HG03378 (cell line): Measurements from ENCODE around the gene DEGS2.
A peak's percentile ranks its signal among the peaks of the same experiment; 100 is the strongest.

Source experiments
- ATAC-seq: cut with Tn5 transposase; IDR thresholded peaks from one replicate; pipeline ENCODE4 v1.9.1; 2021; ENCODE audit warnings: mild to moderate bottlenecking, moderate library complexity; ENCODE audit not compliant: unreplicated experiment

Gene DEGS2

DNA sequence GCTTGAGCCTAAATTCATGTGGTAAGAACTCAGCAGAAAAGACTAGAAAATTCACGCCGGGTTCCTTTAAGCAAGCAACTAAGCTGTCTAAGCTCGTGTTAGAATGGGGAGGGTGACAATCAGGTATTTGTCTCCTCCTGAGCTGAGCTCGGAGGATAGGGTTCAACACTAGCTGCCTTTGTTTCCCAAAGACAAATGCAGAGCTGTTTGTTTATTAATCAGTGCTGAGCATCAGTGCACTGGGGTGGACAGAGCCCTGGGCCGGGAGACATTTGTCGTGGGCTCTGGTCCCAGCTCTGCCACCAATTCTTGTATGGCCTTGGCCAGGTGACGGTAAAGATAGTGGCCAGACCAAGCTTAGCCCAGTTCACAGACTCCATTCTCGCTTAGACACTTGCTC, 43.7 kb downstream of the DEGS2 start:
- no peak for ATAC-seq

DNA sequence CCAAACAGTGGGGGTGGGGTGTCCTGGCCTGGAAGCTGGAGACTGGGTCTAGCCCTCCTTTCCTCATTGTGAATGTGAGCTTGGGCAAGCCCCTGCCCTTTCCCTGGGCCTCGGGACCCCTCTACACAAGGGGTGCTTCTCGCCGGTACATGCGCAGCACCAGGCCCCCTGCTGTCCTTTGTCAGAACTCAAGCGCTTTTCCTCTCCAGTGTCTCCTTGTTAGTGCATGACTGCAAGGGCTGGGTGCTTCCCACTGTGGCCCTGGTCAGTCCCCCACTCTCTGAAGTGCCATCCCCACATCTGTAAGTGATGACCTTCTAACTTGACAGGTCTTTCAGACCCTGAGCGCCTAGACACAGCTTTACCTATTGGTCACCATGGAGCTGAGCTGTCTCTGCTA, 44.2 kb downstream of the DEGS2 start:
- no peak for ATAC-seq

DNA sequence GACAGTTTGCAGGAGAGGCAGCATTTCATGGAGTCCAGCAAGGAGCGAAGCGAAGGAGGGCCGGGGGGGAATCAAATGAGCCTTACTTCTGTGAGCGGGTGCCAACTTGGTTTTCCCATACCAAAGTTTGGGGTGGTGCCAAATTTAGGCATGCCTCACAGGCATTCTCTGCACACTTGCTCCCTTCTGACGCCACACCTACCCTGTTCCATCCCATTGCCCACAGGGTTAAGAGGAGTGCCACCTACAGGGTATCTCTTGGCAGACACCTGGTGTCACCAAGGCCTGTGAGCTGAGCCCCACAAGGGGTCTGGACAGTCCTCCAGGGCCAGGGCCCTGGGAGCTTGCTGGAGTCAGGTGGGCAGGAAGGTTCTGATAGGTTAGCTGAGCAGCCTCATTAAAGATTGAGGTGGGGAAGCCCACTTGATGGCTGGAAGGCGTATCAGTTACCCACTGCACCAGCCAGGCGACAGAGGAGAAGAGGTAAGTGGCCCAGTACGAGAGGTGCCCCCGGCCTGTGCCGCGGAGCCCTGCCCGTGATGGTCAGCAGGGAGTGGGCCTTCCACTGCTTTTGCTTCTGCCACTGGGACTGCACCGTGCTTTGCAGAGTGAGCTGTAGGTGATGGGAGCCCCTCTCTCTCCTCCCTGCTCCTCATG, 45.2 kb downstream of the DEGS2 start:
- no peak for ATAC-seq

DNA sequence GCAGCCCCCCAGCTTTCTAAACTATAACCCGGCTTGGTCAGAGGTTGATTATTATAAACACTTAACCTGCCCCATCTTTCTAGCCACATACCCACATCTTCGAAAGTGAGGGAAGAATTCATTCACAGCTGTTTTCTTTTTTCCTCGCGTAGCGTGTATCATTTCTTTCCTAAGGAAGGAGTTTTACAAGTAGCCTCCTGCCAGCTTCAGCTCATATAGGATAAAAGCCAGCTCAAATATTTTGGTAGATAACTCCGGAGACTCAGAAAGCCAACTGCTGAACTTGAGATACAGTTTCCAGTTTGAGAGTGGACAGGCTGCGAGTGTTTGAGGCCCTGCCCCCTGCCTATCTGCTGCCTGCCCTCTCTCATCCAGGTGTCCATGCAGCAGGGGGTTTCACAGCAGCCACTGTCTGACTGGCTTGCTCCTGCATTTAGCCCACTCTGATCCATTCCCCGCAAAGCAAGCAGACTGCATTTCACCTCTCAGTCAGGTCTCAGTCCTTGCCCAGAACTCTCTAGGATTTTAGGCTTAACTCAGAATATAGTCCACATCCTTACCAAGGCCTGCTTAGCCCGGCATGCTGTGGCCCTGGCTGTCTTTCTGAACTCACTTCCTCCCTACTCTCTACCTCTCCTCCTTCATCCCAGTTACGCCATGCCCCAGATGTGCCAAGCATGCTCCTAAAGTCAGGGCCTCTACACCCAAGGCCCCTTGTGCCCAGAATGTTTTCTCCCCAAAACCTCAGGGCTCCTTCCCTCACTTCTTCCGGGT, 47.3 kb downstream of the DEGS2 start:
- ATAC-seq = no peak

DNA sequence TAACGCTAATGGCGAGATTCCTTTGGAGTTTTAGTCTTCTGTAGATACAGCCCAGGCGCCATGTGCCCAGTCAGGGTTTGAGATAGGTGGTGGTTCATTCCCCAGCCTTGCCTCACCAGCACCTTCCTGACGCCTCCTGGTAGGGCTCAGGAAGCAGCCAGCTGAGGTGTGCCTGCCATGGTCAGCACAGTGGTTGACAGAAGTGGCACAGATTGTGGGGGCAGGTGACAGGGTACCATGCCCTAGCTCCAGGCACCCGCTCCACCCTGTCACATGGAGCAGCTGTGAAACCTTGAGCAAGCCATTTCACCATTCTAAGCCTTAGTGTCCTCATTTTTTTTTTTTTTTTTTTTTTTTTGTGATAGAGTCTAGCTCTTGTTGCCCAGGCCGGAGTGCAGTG, 48.6 kb downstream of the DEGS2 start:
- no peak for ATAC-seq

DNA sequence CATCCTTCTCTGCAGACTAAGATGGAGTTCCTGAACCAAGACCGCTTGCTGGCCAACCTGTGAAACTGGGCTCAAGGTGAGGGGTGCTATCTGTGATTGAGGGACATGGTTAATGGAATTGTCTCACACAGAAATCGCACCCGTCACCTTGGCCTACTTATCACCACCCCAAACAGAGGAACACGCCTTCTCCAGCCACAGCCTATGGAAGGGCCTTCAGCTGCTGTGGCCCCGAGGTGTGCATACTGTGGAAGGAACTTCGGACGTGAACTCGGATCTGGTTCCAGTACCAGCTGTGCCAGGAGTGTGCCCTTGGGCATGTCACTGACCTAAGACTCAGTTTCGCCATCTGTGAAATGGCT, 49.9 kb downstream of the DEGS2 start:
- no peak for ATAC-seq

DNA sequence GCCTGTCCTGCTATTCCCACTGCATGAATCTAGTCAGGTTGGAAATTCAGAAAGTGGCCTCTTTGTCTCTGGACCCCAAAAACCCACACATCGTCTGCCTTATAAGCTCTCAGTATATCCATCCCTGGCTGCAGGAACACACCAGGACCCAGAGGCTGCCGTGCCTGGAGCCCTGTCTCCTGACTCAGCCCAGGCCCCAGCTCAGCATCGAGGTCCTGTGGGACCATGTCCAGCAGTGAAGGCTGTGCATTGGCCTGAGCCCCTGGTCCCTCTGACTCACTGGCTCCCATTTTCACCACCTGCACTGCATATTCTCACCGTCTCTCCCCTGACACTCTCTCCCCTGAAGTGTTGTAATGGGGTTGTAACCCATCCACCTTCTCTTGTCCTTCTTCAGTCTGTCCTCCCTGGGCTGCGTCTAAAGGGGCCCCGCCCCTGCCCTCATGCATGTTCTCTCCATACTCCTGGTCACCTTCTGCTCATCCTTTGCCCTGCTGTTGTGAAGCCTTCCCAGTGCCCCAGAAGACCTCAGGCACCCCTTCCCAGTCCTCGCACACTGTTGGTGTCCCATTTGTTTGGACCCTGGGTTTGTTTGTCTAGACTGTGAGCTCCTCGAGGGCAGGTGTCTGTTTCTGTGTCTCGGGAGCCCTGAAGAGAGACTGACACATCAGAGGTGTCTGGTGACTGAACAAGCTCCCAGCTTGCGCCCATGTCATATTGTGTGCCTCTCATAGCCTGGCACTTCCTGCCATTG, 50.4 kb downstream of the DEGS2 start:
- ATAC-seq = no peak

DNA sequence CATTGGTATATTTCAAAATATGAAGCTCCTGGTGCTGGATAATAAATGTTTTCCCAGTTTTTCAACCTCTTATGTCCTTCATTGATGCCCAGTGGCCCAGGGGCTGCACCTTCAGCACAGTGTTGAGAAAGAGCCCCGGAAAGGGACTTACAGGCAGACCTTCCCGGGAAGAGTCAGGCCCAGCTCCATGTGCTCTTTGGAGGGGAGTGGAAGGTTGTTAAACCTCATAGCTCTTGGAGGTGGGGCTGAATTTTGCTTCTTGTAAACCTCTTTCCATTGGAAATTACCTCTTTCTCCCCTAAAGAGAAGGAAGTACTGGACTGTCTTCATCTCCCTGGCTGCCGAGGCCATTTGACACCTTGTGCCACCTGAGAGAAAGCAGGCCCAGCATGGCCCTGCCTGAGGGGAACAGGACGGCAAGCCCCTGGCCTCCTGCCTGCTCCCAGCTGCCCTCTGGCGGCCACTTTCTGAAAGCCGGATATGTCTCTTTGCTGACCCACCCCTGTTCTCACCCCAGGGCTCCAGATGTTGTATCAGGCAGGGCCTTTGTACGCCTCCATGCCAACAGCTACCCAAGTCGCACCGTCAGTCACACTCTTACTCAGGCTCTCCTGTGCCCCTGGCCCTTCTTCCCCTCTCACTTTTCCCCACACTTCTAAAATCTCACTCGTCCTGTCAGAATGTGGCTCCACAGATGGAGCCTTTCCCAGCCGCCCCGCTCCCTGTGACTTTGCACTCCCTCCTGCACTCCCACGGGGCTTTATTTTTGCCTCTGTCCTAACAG, 51.2 kb downstream of the DEGS2 start:
- peak; percentile 65 for ATAC-seq

DNA sequence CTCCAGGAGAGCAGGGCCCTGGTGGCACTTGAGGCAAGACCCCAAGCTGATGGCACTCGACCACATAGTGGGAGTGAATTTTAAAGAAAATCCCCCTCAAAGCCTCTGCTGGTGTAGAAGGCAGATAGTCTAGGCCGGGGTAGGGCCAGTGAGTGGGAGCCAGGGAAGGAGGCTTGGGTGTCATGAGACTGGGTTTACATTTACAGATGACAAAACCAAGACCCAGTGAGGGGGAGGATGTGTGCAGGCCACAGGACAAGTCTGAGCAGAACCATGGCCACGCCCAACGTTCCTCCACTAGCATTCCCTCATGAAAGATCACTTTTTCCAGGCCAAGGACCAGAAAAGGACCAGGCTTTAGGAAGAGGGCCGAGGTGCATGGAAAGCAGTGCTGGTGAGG, 52.2 kb downstream of the DEGS2 start:
- ATAC-seq = no peak

DNA sequence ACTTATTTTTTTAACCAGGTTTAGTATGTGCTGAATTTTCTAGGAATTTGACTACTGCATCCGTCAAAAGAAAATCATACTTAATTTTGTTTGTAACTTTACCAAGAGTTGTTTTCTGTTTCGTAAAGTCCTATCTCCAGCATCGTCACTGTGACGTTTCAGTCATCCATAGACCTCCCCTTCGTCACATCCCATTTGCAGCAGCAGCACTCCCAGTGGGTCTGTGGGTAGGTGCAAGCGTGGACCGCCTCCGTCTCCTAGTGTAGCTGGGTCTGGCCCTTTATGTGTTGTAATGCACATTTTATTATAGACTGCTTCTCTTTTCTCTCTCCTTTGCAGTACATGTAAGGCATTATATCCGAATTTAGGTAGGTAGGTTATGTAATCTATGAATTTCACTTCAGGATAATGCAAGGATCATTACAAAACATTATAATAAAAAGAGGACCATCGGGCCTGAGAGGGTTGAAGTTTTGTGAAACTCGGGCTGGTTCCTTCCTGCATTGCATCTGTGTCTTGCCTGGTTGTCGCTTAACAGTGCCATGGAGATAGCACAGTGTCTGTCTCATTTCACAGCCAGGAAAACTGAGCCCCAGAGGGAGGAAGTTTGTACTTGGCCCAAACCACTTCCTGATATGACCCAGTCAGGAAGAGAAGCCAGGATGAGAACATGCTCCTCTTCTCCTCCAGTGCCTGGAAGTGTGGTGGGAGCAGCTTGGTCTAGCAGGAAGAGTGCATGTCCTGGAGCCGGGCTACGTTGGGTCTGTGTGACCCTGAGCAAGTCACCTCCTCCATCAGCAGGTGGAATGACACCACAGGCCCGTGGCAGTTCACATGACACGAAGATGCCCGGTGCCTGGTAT, 53.0 kb downstream of the DEGS2 start:
- no peak for ATAC-seq

DNA sequence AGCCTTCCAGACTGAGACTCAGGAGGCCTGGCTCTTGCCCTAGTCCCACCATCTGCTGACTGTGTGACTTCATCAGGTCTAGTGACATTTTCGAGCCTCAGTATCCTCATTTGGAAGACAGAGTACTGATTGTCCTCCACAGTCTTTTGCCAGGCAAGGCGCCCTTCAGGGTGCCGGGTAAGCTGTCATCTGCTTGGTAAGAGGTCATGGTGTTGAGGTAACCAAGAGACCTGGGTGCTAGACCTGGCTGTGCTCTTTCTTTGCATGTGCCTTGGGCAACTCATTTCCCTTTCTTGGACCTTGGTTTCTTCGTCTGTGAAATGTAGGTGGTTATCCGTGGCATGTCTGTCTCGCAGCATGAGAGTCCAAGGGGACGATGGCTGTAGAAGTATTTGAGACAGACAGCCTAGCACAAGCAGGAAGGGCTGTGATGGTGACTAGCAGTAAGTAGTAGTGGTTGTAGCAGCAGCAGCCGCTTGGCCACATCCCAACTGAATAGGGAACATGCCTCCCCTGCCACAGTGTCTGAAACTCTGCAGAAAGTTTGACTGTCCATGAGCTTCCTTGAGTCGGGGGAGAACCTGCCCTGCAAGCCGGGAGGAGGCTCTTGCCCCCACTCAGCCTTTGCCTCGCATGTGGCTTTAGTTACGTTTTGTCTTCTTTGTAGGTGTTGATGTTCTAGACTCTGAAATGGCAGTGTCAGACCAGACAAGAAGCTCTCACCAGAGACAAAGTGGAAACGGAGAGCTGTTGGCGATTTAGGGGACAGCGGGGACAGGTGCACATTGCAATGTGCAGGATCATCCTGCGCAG, 53.9 kb downstream of the DEGS2 start:
- no peak for ATAC-seq

DNA sequence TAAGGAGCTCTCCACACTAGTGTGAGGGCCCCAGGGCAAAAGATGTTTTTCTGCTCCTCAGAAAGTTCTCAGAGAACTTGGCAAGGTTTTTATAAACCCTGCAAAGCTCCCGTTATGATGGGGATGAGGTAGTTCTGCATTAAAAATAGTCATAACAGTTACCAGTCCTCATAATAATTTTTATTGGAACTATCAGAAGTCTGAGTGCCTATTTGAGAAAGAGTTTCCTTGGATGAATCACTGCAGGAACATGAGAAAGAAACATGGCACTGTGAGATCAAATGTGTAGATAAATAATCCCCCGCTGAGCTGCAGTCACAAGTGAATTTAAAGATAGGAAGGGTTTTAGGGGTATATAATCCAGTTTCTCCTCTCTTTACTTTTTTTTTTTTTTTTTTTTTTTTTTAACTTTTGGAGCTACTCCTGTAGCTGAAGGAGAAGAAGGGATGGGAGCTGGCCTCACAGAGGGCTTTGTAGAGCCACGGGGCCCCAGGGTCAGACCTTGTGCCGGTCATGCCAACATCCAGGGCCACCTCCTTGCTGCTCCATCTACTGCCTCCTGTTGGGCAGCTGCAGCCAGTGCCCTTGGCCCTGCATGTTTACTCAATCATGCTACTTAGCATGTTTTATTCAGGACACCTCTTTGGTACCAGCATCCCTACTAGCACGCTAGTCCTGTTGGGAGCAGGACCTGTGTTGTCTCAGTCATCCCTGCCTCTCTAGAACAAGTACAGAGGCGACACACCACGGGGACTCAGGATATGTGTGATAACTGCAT, 54.7 kb downstream of the DEGS2 start:
- ATAC-seq = no peak

DNA sequence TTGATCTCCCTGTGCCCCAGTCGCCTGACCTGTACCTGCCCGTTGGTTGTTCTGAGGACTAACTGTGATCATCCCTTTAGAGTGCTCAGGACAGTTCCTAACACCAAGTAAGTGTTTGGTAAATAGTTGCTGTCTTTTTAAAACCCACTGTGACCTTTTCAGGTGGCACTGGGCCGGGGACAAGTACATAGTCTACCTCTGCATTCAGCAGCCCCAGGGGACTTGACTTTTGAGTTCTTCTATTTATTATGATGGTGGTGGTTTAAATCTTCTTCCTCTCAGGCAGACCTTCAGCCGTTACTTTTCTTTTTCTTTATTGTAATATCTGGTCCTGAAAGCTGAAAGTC, 55.5 kb downstream of the DEGS2 start:
- no peak for ATAC-seq

DNA sequence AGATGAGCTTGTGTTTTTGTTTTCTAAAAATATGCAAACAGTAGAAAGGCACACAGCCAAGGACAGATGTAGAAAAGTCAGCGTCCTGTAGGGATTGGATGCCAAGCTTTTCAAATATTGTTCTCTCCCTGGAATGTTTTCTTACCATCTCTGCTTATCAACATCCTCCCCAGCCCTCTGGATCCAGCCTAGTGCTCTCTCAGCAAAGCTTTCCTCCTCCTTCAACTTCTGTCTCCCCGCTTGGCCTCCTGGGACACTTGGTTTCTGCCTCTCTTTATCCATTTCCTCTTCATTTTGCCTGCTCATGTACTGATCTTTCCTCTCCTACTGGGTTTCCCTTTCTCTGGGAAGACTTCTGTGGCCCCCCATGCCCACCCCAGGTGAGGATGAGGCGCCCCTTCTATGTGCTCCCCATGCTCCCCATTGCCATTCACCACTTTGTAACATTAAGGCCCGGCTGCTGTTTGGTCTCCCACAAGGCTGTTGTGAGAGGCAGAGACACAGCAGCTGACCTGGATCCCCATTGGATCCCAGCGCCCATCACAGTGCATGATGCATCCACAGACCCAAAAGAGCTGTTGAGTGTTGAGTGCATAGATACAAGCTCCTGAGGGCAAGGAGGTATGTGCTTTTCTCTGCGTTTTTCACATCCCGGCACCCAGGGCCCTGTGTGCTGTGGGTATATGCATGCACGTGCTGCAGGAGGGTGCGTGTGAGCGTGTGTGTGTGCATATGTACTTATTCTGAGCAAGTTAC, 56.0 kb downstream of the DEGS2 start:
- ATAC-seq = no peak

DNA sequence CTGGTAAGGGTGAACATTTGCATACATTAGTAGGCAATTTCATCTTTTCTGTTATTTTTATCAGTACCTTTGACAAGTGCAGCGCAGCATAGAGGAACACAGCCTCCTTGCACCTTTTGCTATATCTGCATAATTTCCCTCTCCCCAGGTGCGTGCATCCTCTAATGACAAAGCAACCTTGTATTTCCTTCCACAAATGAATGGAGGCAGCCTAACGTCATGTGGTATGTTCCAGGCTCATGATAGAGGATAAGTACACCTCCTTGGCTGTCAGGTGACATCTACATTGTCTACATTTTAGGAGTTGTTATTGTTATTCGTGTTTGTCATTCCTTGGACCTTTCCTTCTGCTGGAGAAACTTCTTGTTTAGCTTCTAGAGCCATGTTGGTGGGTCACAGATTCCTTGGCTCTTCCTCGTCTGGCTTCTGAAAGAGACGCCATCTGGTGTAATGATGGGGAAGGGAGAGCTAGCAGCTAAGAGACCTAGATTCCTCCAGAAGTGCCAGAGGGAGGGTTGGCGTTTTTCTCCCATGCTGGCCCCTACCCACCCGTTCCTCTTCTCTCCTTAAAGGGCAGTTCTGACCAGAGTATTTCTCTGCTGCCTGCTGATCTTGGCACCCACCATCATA, 57.2 kb downstream of the DEGS2 start:
- no peak for ATAC-seq

DNA sequence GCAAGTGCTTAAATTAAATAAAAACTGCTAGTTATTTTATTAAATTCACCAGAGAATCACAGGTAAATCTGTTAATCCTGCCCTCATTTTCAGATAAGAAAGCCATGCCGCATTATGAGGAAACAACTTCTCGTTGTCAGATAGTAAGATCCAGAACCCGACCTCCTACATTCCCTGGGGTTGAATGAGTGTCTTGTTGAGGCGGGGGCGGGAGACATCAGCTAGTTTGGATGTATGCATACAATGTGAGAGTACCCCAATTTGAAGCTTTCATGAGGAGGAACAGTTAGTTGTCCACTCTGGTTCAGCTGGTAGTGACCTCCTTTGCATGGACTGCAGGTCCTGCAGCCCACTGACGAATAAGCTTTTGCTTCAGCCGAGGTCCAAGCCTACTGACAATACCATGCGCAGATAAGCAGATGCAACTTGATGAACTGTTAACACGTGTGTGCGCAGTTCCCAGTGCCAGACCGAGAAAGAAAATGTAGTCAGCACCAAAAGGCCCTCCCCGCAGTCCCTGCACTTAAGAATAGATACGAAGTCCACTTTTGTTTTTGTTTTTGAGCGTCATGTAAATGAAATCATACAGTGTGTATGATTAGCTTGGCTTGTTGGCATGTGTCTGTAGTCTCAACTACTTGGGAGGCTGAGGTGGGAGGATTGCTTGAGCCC, 59.3 kb downstream of the DEGS2 start:
- ATAC-seq = no peak

DNA sequence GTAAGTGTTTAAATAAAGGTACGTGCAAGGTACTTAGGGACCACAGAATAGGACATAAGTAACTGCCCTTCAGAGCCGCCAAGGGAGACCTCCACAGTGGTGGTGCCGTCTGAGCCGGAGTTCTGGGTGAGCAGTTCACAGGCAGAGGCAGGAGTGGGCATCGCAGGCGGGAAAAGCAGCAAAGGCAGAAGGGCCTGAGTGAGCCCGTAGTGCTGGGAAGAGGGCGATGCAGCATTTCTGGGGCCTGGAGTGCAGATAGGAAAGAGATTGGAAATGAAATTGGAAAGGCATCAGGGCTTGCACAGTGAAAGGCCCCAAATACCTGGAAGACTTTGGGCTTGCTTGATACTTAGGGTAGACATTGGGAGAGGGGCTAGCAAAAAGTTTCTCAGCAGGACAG, 61.3 kb downstream of the DEGS2 start:
- ATAC-seq = no peak
